BJ (cell line): ENCODE results near the gene ZGRF1. TPM values are rescaled to one million over a fixed set of nuclear protein-coding genes. Genes with fewer than 3 reads are reported as not detected.
A peak's percentile ranks its signal among the peaks of the same experiment; 100 is the strongest.

ENCODE experiments used
- CTCF ChIA-PET: fragments of 350-600 bp; formaldehyde crosslinking; extraction: SDS; loops from one replicate; lab custom pipeline; 2021; ENCODE audit warnings: antibody characterized with exemption, inconsistent platforms; lab: Yijun Ruan, JAX
- POLR2A ChIA-PET: fragments of 300-600 bp; sonication (Branson Sonifier 250); formaldehyde crosslinking; extraction: SDS; loops from one replicate; lab custom pipeline; 2021; ENCODE audit warnings: antibody characterized with exemption; lab: Charles Lee
- DNase-seq: peaks from one replicate; pipeline ENCODE4 v3.0.0-alpha.2; 2011; ENCODE audit warnings: low read depth
- H3K27me3 ChIP-seq: 2 replicates; pipeline ENCODE4 v1.6.0; 2011; ENCODE audit warnings: low read length; ENCODE audit not compliant: control insufficient read depth, insufficient read depth
- H3K36me3 ChIP-seq: 2 replicates; pipeline ENCODE4 v1.5.1; 2011; ENCODE audit warnings: low read length; ENCODE audit not compliant: control insufficient read depth, insufficient read depth
- H3K4me3 ChIP-seq: 2 replicates; pipeline ENCODE4 v1.5.1; 2011; ENCODE audit warnings: low read depth, mild to moderate bottlenecking, control low read depth, low read length
- CTCF ChIP-seq: IDR thresholded peaks from 2 replicates; pipeline ENCODE4 v1.5.1; 2011; ENCODE audit warnings: low read depth, mild to moderate bottlenecking, control low read depth, inconsistent platforms, low read length, moderate library complexity; ENCODE audit not compliant: insufficient read depth
- polyA plus RNA-seq: library from polyadenylated mRNA; depleted of rRNA; stranded (reverse); fragments of >200 nt; gene quantifications from 2 replicates; pipeline ENCODE4 v1.2.3, GENCODE V29; 2011

Gene ZGRF1
- polyA plus RNA-seq, 1 experiment: 1.4 TPM

- CTCF ChIA-PET: interaction anchor here (1.0 to 1.8 kb wide), 3 partner anchors 7 to 12 kb away, joined by 4 to 6 read pairs (median 4); no protein-coding TSS in a partner anchor
Observed at GRCh38 chr4:112515198-112516065, 121.3 kb downstream of the ZGRF1 start.

GRCh38 chr4:112514647-112515197 is 122.0 kb downstream of the ZGRF1 start:
- TF ChIP-seq CTCF: no peak
- peaks cover 62% of the 10 kb centered on the region for H3K27me3 ChIP-seq
- H3K36me3 ChIP-seq: no peaks in the 10 kb centered on the region
- ChIA-PET POLR2A (no interaction called here), CTCF (interaction anchor here (1.4 to 1.8 kb wide), 2 partner anchors 8 to 10 kb away, joined by 4 to 6 read pairs; no protein-coding TSS in a partner anchor)
- DNase-seq: no peak
- no peak overlapping the region; the same call in 1 of the 2 replicates for H3K4me3 ChIP-seq

More at GRCh38 chr4:112515198-112516065, 121.3 kb downstream of the ZGRF1 start:
- H3K27me3 ChIP-seq: peaks cover 64% of the 10 kb centered on the region
- POLR2A ChIA-PET: interaction anchor here (0.6 kb wide), 1 partner anchor 48 kb away, joined by 3 read pairs; no protein-coding TSS in a partner anchor
- DNase-seq: no peak
- no peaks in the 10 kb centered on the region for H3K36me3 ChIP-seq
- peak overlapping the region; percentile 36 for H3K4me3 ChIP-seq
- TF ChIP-seq CTCF: no peak

- DNase-seq: no peak
- ChIA-PET POLR2A (no interaction called here), CTCF (interaction anchor here (1.4 kb wide), 1 partner anchor 9 kb away, joined by 4 read pairs; no protein-coding TSS in a partner anchor)
- Histone ChIP-seq H3K27me3 (peaks cover 67% of the 10 kb centered on the region), H3K4me3 (no peak overlapping the region), H3K36me3 (no peaks in the 10 kb centered on the region)
- TF ChIP-seq CTCF: no peak
Observed at GRCh38 chr4:112513971-112514646, 122.6 kb downstream of the ZGRF1 start.

- Histone ChIP-seq H3K27me3 (peaks cover 61% of the 10 kb centered on the region), H3K36me3 (no peaks in the 10 kb centered on the region), H3K4me3 (no peak overlapping the region)
- TF ChIP-seq CTCF: no peak
- no peak for DNase-seq
- ChIA-PET CTCF (interaction anchor here (0.9 kb wide), 1 partner anchor 9 kb away, joined by 4 read pairs; no protein-coding TSS in a partner anchor), POLR2A (no interaction called here)
Observed at GRCh38 chr4:112511803-112512118, 124.9 kb downstream of the ZGRF1 start.
